GM19035 (cell line): ENCODE results near the gene NR2F1-AS1.

ENCODE experiments used
- ATAC-seq: cut with Tn5 transposase; IDR thresholded peaks from one replicate; pipeline ENCODE4 v1.9.1; 2021; ENCODE audit not compliant: unreplicated experiment

Gene NR2F1-AS1

DNA sequence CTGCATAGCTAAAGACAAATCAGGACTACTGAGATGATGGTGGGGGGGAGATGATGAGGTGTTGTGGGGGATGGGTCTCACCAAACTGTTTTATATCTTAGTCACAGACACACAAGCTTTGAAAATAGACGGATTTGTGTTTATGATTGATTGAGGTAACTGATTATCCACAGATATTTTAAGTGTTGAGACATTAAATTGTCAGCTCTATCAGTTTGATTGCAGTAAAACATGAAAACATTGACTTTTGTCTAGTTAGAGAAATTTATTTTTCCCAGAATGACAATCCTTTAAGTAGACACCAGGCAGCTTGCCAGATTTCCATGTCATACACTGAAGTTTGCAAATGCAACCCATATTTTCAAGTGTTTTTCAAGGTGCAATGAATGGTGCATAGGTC is 149.8 kb downstream of the NR2F1-AS1 start:
- ATAC-seq: no peak

DNA sequence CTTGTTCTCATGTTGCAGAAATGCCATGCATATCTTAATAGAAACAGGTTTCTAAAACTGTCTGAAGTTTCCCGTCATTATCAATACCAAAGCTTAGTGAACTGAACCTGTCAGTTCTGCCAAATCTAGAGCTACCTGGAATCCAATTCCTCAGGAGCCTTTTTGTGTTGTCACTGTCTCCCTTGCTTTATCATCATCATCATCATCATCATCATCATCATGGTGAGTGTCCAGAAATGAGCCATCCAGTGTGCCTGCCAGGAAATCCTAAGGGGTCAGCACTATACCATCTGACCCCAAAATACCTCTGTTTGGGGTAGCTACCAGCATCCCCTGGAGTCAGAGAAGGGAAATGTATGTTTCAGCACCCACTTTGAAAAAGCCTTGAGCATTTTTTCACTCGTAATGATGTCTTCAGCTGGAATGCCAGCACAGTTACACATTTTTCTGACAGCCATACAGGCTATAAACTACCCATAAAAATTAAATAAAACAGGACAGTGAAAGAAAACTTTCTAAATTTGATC is 150.3 kb downstream of the NR2F1-AS1 start:
- ATAC-seq: no peak

- ATAC-seq: no peak
Observed at GRCh38 chr5:93430118-93430517, 150.9 kb downstream of the NR2F1-AS1 start.

DNA sequence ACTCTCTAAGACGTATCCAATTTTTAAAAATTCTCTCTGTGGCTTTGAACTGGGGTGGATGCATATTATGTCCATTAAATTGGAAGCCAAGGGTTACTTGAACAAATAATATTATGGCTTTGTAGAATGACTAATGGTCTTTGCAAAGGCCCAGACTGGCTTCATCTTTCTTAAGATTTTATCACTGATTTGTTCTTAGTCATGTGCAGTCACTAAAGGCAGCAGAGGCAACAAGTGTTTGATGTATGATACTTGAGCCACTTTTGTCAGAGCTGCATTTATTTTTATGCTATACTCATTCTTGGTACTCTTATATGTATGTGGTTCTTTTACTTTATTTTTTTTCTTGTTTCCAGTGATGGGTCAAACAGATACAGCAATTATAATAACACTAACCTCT is 152.2 kb downstream of the NR2F1-AS1 start:
- no peak for ATAC-seq

GRCh38 chr5:93427316-93427715 is 153.7 kb downstream of the NR2F1-AS1 start:
- ATAC-seq: no peak

DNA sequence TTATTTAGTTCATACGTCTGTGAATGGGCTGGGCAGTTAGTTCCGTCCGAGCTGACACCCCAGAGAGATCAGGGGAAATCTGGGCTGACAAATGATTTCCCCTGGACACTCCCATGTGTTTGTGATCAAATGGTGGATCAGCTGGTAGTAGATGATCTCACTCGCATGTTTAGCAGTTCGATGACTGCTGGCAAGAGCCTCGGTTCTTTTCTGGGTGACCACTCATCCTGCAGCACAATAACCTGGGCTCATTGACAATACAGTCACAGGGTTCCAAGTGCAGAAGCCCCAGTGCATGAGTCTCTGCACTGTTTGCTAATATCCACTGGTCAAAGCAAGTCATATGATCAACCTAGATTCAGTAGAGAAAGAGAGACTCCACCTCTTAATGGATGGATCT is 155.9 kb downstream of the NR2F1-AS1 start:
- no peak for ATAC-seq

GRCh38 chr5:93423300-93423699 is 157.7 kb downstream of the NR2F1-AS1 start:
- ATAC-seq: no peak

- ATAC-seq: no peak
Observed at GRCh38 chr5:93422652-93423280, 158.3 kb downstream of the NR2F1-AS1 start.

GRCh38 chr5:93421987-93422401 is 159.0 kb downstream of the NR2F1-AS1 start:
- no peak for ATAC-seq

GRCh38 chr5:93421468-93421867 is 159.6 kb downstream of the NR2F1-AS1 start:
- ATAC-seq: no peak

GRCh38 chr5:93417490-93417889 is 163.5 kb downstream of the NR2F1-AS1 start:
- ATAC-seq: no peak

GRCh38 chr5:93415819-93416218 is 165.2 kb downstream of the NR2F1-AS1 start:
- ATAC-seq: no peak

- ATAC-seq: no peak
Observed at GRCh38 chr5:93411716-93412115, 169.3 kb downstream of the NR2F1-AS1 start.

DNA sequence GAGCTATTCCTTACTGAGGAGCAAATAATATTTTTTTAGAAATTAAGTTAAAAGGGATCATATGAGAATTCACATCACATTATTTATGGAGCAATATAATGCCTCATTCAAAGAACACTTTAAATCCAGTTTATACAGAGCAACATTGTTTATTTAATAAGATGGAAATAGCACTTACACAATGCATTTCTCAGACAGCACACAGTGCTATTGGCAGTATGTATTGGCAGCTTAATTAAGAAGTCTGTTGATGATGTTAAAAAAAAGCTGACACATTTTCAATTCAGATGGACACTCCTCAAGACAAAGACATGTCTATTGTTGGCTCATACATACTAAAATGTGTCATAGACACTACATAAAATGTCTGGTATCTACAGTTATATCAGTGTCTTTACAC is 171.3 kb downstream of the NR2F1-AS1 start:
- ATAC-seq: no peak

DNA sequence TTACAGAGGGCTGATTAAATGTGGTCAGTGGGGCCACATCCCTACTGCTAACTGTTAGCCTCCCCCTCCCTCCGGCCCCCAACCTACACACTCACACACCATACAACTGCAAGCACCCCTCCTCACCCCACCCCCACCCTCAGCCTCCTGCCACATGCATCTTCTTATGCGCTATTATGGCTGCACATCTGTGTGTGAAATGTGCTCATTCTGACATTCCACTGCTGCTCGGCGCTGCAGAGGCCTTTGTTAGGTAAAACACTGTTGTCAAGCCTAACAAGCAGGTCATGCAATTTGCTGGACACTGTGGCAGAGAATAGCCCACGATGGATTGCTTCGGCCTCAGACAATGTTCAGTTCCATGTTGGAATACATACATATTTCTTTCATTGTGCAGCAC is 173.6 kb downstream of the NR2F1-AS1 start:
- ATAC-seq: no peak

DNA sequence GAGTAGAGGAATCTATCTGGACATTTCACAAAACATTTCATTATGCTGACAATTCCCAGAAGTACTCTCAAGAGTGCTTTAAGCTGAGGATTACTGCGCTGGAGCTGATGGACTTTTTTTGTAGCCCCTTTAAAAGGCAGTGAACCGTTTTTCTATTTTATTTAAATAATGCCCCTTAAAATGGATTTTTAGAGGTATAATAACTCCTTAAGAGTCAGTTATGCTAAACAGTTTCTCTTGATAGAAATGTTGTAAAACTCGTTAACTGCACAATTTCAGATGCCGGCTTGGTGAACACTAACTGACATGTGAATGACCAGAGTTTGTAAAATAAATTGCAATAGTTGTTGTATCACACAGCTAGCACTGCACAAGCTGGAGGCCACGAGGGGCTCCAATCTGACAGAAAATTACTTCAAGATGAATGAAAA is 174.0 kb downstream of the NR2F1-AS1 start:
- no peak for ATAC-seq

GRCh38 chr5:93404246-93404645 is 176.8 kb downstream of the NR2F1-AS1 start:
- ATAC-seq: no peak

- no peak for ATAC-seq
Observed at GRCh38 chr5:93403141-93403928, 177.7 kb downstream of the NR2F1-AS1 start.

GRCh38 chr5:93402451-93402850 is 178.6 kb downstream of the NR2F1-AS1 start:
- ATAC-seq: no peak

GRCh38 chr5:93401634-93402213 is 179.3 kb downstream of the NR2F1-AS1 start:
- ATAC-seq: no peak

DNA sequence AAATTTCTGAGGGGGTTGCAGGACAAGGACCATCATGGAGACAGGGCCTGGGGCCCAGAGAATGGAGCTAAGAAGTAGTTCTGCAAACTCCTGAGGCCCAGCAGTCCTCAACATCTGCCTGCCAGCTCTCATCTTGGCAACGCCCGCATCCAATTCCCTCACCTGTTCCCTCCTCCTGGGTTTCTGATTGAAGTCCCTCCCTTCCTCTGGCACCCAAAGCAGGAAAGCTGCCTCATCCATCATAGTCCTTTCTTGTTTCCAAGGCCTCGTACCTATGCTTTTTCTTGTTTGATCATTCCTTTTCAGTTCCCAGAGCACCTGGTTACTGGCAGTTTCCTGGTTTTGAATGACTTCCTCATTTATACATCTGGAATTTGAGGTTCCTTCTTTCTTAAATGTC is 181.3 kb downstream of the NR2F1-AS1 start:
- ATAC-seq: no peak

DNA sequence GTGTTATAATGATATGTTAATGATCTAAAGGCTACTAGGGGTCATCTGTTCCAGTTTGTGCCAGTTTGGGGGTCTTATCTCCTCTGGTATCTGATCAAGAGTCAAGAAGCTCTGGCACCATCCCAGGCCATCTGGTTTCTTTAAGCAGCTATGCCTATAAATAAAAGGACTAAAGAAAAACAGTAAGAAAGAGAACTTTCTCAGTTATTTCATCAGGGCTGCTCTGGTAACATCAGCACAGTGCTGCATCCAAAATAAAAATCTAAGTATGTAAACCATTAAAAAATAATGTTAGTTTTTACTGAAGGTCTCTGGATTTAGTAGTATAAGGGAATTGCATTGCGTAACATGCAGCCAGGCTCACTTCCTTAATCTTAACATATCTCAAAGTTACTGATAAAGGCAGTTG is 185.0 kb downstream of the NR2F1-AS1 start:
- ATAC-seq: no peak
